Medulla oblongata (tissue), 1 donor: Measurements from ENCODE around the gene MBTPS1.

ENCODE experiments used
- DNase-seq: peaks from one replicate; pipeline ENCODE4 v3.0.0-alpha.2; 2015; ENCODE audit errors: extremely low spot score

Gene MBTPS1

GRCh38 chr16:84036982-84037425 lies 79.7 kb downstream of the MBTPS1 start:
- DNase-seq = no peak

- DNase-seq = no peak
Measured at GRCh38 chr16:84036131-84036530, 80.6 kb downstream of the MBTPS1 start.

- no peak for DNase-seq
Measured at GRCh38 chr16:84034516-84034915, 82.2 kb downstream of the MBTPS1 start.

GRCh38 chr16:84033251-84034195 lies 83.2 kb downstream of the MBTPS1 start:
- no peak for DNase-seq

GRCh38 chr16:84032458-84033178 lies 84.1 kb downstream of the MBTPS1 start:
- no peak for DNase-seq

- no peak for DNase-seq
Measured at GRCh38 chr16:84031556-84031955, 85.2 kb downstream of the MBTPS1 start.

- peak; percentile 28 for DNase-seq
Measured at GRCh38 chr16:84029297-84030047, 87.3 kb downstream of the MBTPS1 start.

- DNase-seq = no peak
Measured at GRCh38 chr16:84027625-84028024, 89.1 kb downstream of the MBTPS1 start.

- no peak for DNase-seq
Measured at GRCh38 chr16:84026606-84027005, 90.1 kb downstream of the MBTPS1 start.

- no peak for DNase-seq
Measured at GRCh38 chr16:84024854-84025253, 91.9 kb downstream of the MBTPS1 start.

- DNase-seq = no peak
Measured at GRCh38 chr16:84022644-84023043, 94.1 kb downstream of the MBTPS1 start.

GRCh38 chr16:84021488-84021887 lies 95.3 kb downstream of the MBTPS1 start:
- DNase-seq = no peak

GRCh38 chr16:84020353-84020752 lies 96.4 kb downstream of the MBTPS1 start:
- no peak for DNase-seq

- no peak for DNase-seq
Measured at GRCh38 chr16:84018710-84019109, 98.0 kb downstream of the MBTPS1 start.

GRCh38 chr16:84016477-84016876 lies 100.3 kb downstream of the MBTPS1 start:
- DNase-seq = no peak

GRCh38 chr16:84015399-84015798 lies 101.3 kb downstream of the MBTPS1 start:
- no peak for DNase-seq

GRCh38 chr16:84014570-84015327 lies 102.0 kb downstream of the MBTPS1 start:
- no peak for DNase-seq

GRCh38 chr16:84013787-84014569 lies 102.8 kb downstream of the MBTPS1 start:
- no peak for DNase-seq

GRCh38 chr16:84009282-84009681 lies 107.5 kb downstream of the MBTPS1 start:
- no peak for DNase-seq

- DNase-seq = no peak
Measured at GRCh38 chr16:84007965-84008364, 108.8 kb downstream of the MBTPS1 start.

- DNase-seq = no peak
Measured at GRCh38 chr16:84007520-84007919, 109.2 kb downstream of the MBTPS1 start.
